Gastroesophageal sphincter (tissue), 4 donors: Measurements from ENCODE around the gene SEMA4D. TPM values are rescaled to one million over a fixed set of nuclear protein-coding genes. Genes with fewer than 3 reads are reported as not detected.

Experiments used
- ATAC-seq: fragments of 150-250 bp; one replicate; pipeline ENCODE4 v1.9.1; 2016; ENCODE audit warnings: mild to moderate bottlenecking, moderate library complexity
- H3K27ac ChIP-seq, 4 donors: fragments of 200-600 bp; sonication (generic) in 3 of 4; 1 replicate in 3 of 4; 2 replicates in 1 of 4; pipeline ENCODE4 v1.5.1; 2016 to 2019
- H3K27me3 ChIP-seq: fragments of 200-600 bp; sonication (generic); one replicate; pipeline ENCODE4 v1.5.1; 2019
- H3K36me3 ChIP-seq, 2 donors: fragments of 200-600 bp; sonication (generic); one replicate each; pipeline ENCODE4 v1.5.1; 2019; ENCODE audit warnings: control low read depth in 1 of 2
- H3K4me1 ChIP-seq, 3 donors: fragments of 200-600 bp; sonication (generic); 1 replicate in 2 of 3; 2 replicates in 1 of 3; pipeline ENCODE4 v1.5.1; 2016 to 2019; ENCODE audit warnings: control low read depth in 2 of 3
- H3K4me3 ChIP-seq, 2 donors: fragments of 200-600 bp; sonication (generic); one replicate each; pipeline ENCODE4 v1.5.1; 2019; ENCODE audit warnings: mild to moderate bottlenecking in 1 of 2, moderate library complexity in 1 of 2
- H3K9me3 ChIP-seq, 3 donors: fragments of 200-600 bp; sonication (generic); one replicate each; pipeline ENCODE4 v1.5.1; 2017 to 2019; ENCODE audit warnings: control low read depth in 2 of 3
- CTCF ChIP-seq, 4 experiments: fragments of 200-600 bp in 2 of 4; fragments of 450-650 bp in 2 of 4; sonication (generic) in 1 of 4; IDR thresholded peaks; one replicate each; pipeline ENCODE4 v1.5.1; 2017 to 2019; ENCODE audit warnings: antibody characterized with exemption in 4 of 4, mild to moderate bottlenecking in 2 of 4, moderate library complexity in 2 of 4
- EP300 ChIP-seq: sonication (generic); formaldehyde crosslinking; IDR thresholded peaks from one replicate; pipeline ENCODE4 v1.6.1; 2017; ENCODE audit warnings: antibody characterized with exemption, mild to moderate bottlenecking
- POLR2A ChIP-seq, 2 donors: fragments of 450-650 bp; IDR thresholded peaks; one replicate each; pipeline ENCODE4 v1.6.1; 2017; ENCODE audit warnings: antibody characterized with exemption in 2 of 2, mild to moderate bottlenecking in 2 of 2, moderate library complexity in 1 of 2
- POLR2AphosphoS5 ChIP-seq: sonication (generic); formaldehyde crosslinking; IDR thresholded peaks from one replicate; pipeline ENCODE4 v1.6.1; 2017; ENCODE audit warnings: antibody characterized with exemption
- WGBS, 2 donors: methylation state at CpG; one replicate each; pipeline ENCODE4 v1.1.5; 2018; ENCODE audit warnings: low coverage in 1 of 2; 5-methylcytosine and 5-hydroxymethylcytosine counted together
- total RNA-seq, 4 donors: library from RNA; depleted of rRNA; stranded (reverse); fragments of >200 nt; gene quantifications; one replicate each; pipeline ENCODE4 v1.1.0, GENCODE V29; 2016

The SEMA4D gene
- total RNA-seq, 4 donors from 2014 or later, result 4.4 to 12.0 (median 6.5) TPM

- TF ChIP-seq POLR2A (IDR thresholded peaks at IDR 0.05), result no peak
- no peak for TF ChIP-seq CTCF (IDR thresholded peaks at IDR 0.05)
- H3K9me3 ChIP-seq, result no peaks in the 10 kb centered on the region
- no peak overlapping the region for H3K4me3 ChIP-seq
- no peak for ATAC-seq
- H3K27ac ChIP-seq, result no peak overlapping the region
- H3K27me3 ChIP-seq, result no peaks in the 10 kb centered on the region
- WGBS, 2 donors, result 70 to 88% methylated on average over 3 to 5 of the region's 5 CpGs
- H3K36me3 ChIP-seq, result no peaks in the 10 kb centered on the region
- H3K4me1 ChIP-seq, result peaks cover 0 to 4% (median 0%) of the 10 kb centered on the region in 3 donors
Measured at GRCh38 chr9:89514337-89514736, 16.4 kb upstream of the SEMA4D start.

GRCh38 chr9:89513837-89514236, 15.9 kb upstream of the SEMA4D start:
- 78 to 80% methylated on average over 3 of the region's 3 CpGs for WGBS, 2 donors
- Histone ChIP-seq H3K27ac (no peak overlapping the region), H3K27me3 (no peaks in the 10 kb centered on the region), H3K36me3 (no peaks in the 10 kb centered on the region), H3K4me3 (no peak overlapping the region), H3K9me3 (no peaks in the 10 kb centered on the region), H3K4me1 (no peaks in the 10 kb centered on the region)
- no peak for TF ChIP-seq EP300
- no peak for TF ChIP-seq POLR2A (IDR thresholded peaks at IDR 0.05)
- no peak for TF ChIP-seq CTCF (IDR thresholded peaks at IDR 0.05)
- no peak for TF ChIP-seq POLR2AphosphoS5
- no peak for ATAC-seq

GRCh38 chr9:89512382-89512781, 14.5 kb upstream of the SEMA4D start:
- no peak overlapping the region for H3K27ac ChIP-seq
- no peak overlapping the region for H3K4me3 ChIP-seq
- no peak for ATAC-seq
- H3K27me3 ChIP-seq, result no peaks in the 10 kb centered on the region
- WGBS, 2 donors, result 86% methylated on average over 5 of the region's 7 CpGs; no CpG with 5 or more reads in 1 of the 2 donors
- H3K36me3 ChIP-seq, result no peaks in the 10 kb centered on the region
- no peaks in the 10 kb centered on the region for H3K9me3 ChIP-seq
- no peaks in the 10 kb centered on the region for H3K4me1 ChIP-seq
- TF ChIP-seq CTCF (IDR thresholded peaks at IDR 0.05) (no peak), EP300 (no peak), POLR2A (IDR thresholded peaks at IDR 0.05) (no peak), POLR2AphosphoS5 (no peak)

GRCh38 chr9:89508951-89509615, 11.2 kb upstream of the SEMA4D start:
- H3K27me3 ChIP-seq, result no peaks in the 10 kb centered on the region
- no peaks in the 10 kb centered on the region for H3K36me3 ChIP-seq
- TF ChIP-seq POLR2AphosphoS5 (no peak), POLR2A (IDR thresholded peaks at IDR 0.05) (no peak), EP300 (no peak), CTCF (IDR thresholded peaks at IDR 0.05) (no peak)
- H3K9me3 ChIP-seq, result no peaks in the 10 kb centered on the region
- H3K4me3 ChIP-seq, result no peak overlapping the region
- 79 to 88% methylated on average over 5 to 7 of the region's 7 CpGs for WGBS, 2 donors
- ATAC-seq, result no peak
- H3K27ac ChIP-seq, result no peak overlapping the region
- H3K4me1 ChIP-seq, result no peaks in the 10 kb centered on the region

GRCh38 chr9:89505911-89506310, 8.0 kb upstream of the SEMA4D start:
- Histone ChIP-seq H3K4me1 (no peaks in the 10 kb centered on the region), H3K27me3 (no peaks in the 10 kb centered on the region), H3K9me3 (no peaks in the 10 kb centered on the region), H3K36me3 (no peaks in the 10 kb centered on the region), H3K4me3 (no peak overlapping the region), H3K27ac (no peak overlapping the region)
- whole genome bisulfite sequencing, 2 donors, result 19% methylated on average over 4 of the region's 6 CpGs; no CpG with 5 or more reads in 1 of the 2 donors
- TF ChIP-seq EP300 (no peak), CTCF (IDR thresholded peaks at IDR 0.05) (no peak), POLR2AphosphoS5 (no peak), POLR2A (IDR thresholded peaks at IDR 0.05) (no peak)
- no peak for ATAC-seq
